ENCODE results near the gene CPED1.

The CPED1 gene

GRCh38 chr7:120950539-120951308, 37.8 kb upstream of the CPED1 start, which contains the start of gene ING3:
Gene ING3 (plus strand): TSS chr7:120950777. CDS start chr7:120950897, 120 bp downstream.
- Histone ChIP-seq H3K27ac (ENCODE audit: low read length) (peak within 1 kb of the TSS; percentile 93), H3K4me1 (ENCODE audit: low read length) (peaks cover 7% of the 10 kb centered on the region; the same call in 1 of the 2 replicates), H3K9me2 (replicated peaks; ENCODE audit: insufficient read depth, low read length) (no peaks in the 10 kb centered on the region), H3K4me3 (ENCODE audit: low read length) (peak within 1 kb of the TSS; percentile 74), H3K27me3 (replicated peaks; ENCODE audit: insufficient read depth, low read length) (no peaks in the 10 kb centered on the region), H3F3A (ENCODE audit: insufficient read depth, low read length) (peaks cover 7% of the 10 kb centered on the region), H3K79me2 (ENCODE audit: low read length) (peaks cover 37% of the 10 kb centered on the region), H3K4me2 (ENCODE audit: low read depth, low read length) (peak within 1 kb of the TSS; percentile 66), H4K20me1 (ENCODE audit: insufficient read depth, low read length) (no peaks in the 10 kb centered on the region; the same call in 1 of the 2 replicates), H3K36me3 (replicated peaks; ENCODE audit: insufficient read depth, low read length) (peaks cover 11% of the 10 kb centered on the region; the same call in 1 of the 2 replicates), H3K9ac (ENCODE audit: low read length) (peak within 1 kb of the TSS; percentile 96), H2AFZ (ENCODE audit: low read length) (peak within 1 kb of the TSS; percentile 68), H3K9me3 (replicated peaks; ENCODE audit: insufficient read depth, low read length) (no peaks in the 10 kb centered on the region)
- TF ChIP-seq EZH2 (optimal IDR thresholded peaks at IDR 0.05; ENCODE audit: low read depth, low read length), result no peak
- no peak for TF ChIP-seq EZH2phosphoT487 (IDR thresholded peaks at IDR 0.05; ENCODE audit: low read length)
- no peak for TF ChIP-seq CTCF (IDR thresholded peaks at IDR 0.05; ENCODE audit: low read length)
- DNase-seq, result peak; percentile 100

GRCh38 chr7:120951309-120951699, 37.2 kb upstream of the CPED1 start:
- Histone ChIP-seq H3K79me2 (ENCODE audit: low read length) (peaks cover 40% of the 10 kb centered on the region), H3K9me2 (replicated peaks; ENCODE audit: insufficient read depth, low read length) (no peaks in the 10 kb centered on the region), H3K27me3 (replicated peaks; ENCODE audit: insufficient read depth, low read length) (no peaks in the 10 kb centered on the region), H3K4me2 (ENCODE audit: low read depth, low read length) (peak overlapping the region; percentile 66), H3K4me1 (ENCODE audit: low read length) (peaks cover 7% of the 10 kb centered on the region; the same call in 1 of the 2 replicates), H3K9me3 (replicated peaks; ENCODE audit: insufficient read depth, low read length) (no peaks in the 10 kb centered on the region), H3F3A (ENCODE audit: insufficient read depth, low read length) (peaks cover 7% of the 10 kb centered on the region), H3K4me3 (ENCODE audit: low read length) (peak overlapping the region; percentile 74), H2AFZ (ENCODE audit: low read length) (peak overlapping the region; percentile 46), H3K36me3 (replicated peaks; ENCODE audit: insufficient read depth, low read length) (peaks cover 17% of the 10 kb centered on the region; the same call in 1 of the 2 replicates), H4K20me1 (ENCODE audit: insufficient read depth, low read length) (no peaks in the 10 kb centered on the region; the same call in 1 of the 2 replicates), H3K9ac (ENCODE audit: low read length) (peak overlapping the region; percentile 96), H3K27ac (ENCODE audit: low read length) (peak overlapping the region; percentile 93)
- no peak for DNase-seq
- TF ChIP-seq EZH2phosphoT487 (IDR thresholded peaks at IDR 0.05; ENCODE audit: low read length) (no peak), CTCF (IDR thresholded peaks at IDR 0.05; ENCODE audit: low read length) (no peak), EZH2 (optimal IDR thresholded peaks at IDR 0.05; ENCODE audit: low read depth, low read length) (no peak)

- peak overlapping the region; percentile 93 for H3K27ac ChIP-seq (ENCODE audit: low read length)
These were observed 36.7 kb upstream of the CPED1 start for GRCh38 chr7:120951826-120952225.

More at GRCh38 chr7:120951826-120952225, 36.7 kb upstream of the CPED1 start:
- Histone ChIP-seq H3K27me3 (replicated peaks; ENCODE audit: insufficient read depth, low read length) (no peaks in the 10 kb centered on the region), H3K9me2 (replicated peaks; ENCODE audit: insufficient read depth, low read length) (no peaks in the 10 kb centered on the region), H3K4me1 (ENCODE audit: low read length) (peaks cover 7% of the 10 kb centered on the region; the same call in 1 of the 2 replicates), H3K4me2 (ENCODE audit: low read depth, low read length) (peak overlapping the region; percentile 66), H4K20me1 (ENCODE audit: insufficient read depth, low read length) (no peaks in the 10 kb centered on the region; the same call in 1 of the 2 replicates), H3F3A (ENCODE audit: insufficient read depth, low read length) (peaks cover 7% of the 10 kb centered on the region), H3K9me3 (replicated peaks; ENCODE audit: insufficient read depth, low read length) (no peaks in the 10 kb centered on the region), H3K79me2 (ENCODE audit: low read length) (peaks cover 40% of the 10 kb centered on the region), H3K36me3 (replicated peaks; ENCODE audit: insufficient read depth, low read length) (peaks cover 17% of the 10 kb centered on the region; the same call in 1 of the 2 replicates), H3K4me3 (ENCODE audit: low read length) (peak overlapping the region; percentile 74), H2AFZ (ENCODE audit: low read length) (no peak overlapping the region), H3K9ac (ENCODE audit: low read length) (peak overlapping the region; percentile 96)
- TF ChIP-seq EZH2phosphoT487 (IDR thresholded peaks at IDR 0.05; ENCODE audit: low read length) (no peak), EZH2 (optimal IDR thresholded peaks at IDR 0.05; ENCODE audit: low read depth, low read length) (no peak), CTCF (IDR thresholded peaks at IDR 0.05; ENCODE audit: low read length) (no peak)
- peak; percentile 42 for DNase-seq
